BLaER1 treated with 17β-estradiol and CSF1 and Interleukin-3, amounts not matched to agents 10 nM and 100 nM (cell line): Measurements from ENCODE around the gene USP14.

ENCODE experiments used
- H3K27ac ChIP-seq, 11 experiments: shearing (Covaris generic); formaldehyde crosslinking; 2 replicates each; pipeline ENCODE4 v1.8.1; 2022
- H3K27me3 ChIP-seq, 11 experiments: shearing (Covaris generic); formaldehyde crosslinking; 2 replicates each; pipeline ENCODE4 v1.8.1; 2022
- H3K36me3 ChIP-seq, 11 experiments: shearing (Covaris generic); formaldehyde crosslinking; 2 replicates each; pipeline ENCODE4 v1.8.1; 2022
- H3K4me1 ChIP-seq, 10 experiments: shearing (Covaris generic); formaldehyde crosslinking; 2 replicates each; pipeline ENCODE4 v1.8.1; 2022
- H3K4me2 ChIP-seq, 11 experiments: shearing (Covaris generic); formaldehyde crosslinking; 2 replicates each; pipeline ENCODE4 v1.8.1; 2022
- H3K4me3 ChIP-seq, 10 experiments: shearing (Covaris generic); formaldehyde crosslinking; 2 replicates each; pipeline ENCODE4 v1.8.1; 2022
- H3K9ac ChIP-seq, 11 experiments: shearing (Covaris generic); formaldehyde crosslinking; 2 replicates each; pipeline ENCODE4 v1.8.1; 2022
- H3K9me3 ChIP-seq, 11 experiments: shearing (Covaris generic); formaldehyde crosslinking; replicated peaks in 1 of 11; 2 replicates each; pipeline ENCODE4 v1.8.1; 2022
- H4K20me1 ChIP-seq, 11 experiments: shearing (Covaris generic); formaldehyde crosslinking; 2 replicates each; pipeline ENCODE4 v1.8.1; 2022
- Cebpa-rat ChIP-seq, 11 experiments: shearing (Covaris generic); IDR thresholded peaks; 2 replicates each; pipeline ENCODE4 v1.8.1; 2022

USP14 gene

DNA sequence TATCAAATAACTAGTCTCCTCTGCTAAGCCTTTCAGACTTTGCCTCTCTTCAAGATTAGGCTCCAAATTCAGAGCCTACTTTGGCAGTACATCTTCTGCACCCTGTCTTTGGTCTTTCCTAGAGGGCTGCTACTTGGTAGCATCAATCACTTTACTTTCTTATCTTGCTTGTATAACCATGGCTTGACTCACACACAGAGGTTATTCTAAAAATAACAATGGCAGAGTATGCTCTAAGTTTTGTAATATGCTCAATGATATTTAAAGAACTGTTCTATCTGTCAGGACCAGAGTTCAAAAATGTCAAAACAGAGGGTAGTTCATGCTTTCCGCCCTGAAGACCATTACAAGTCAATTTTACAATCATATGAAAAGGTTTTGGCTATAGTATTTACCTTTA lies 81.8 kb downstream of the USP14 start:
- no peaks in the 10 kb centered on the region for H3K4me1 ChIP-seq
- H3K9me3 ChIP-seq, result peaks cover 0 to 3% (median 0%) of the 10 kb centered on the region in 11 experiments; a peak in 1 of 22 replicates
- no peak overlapping the region for H3K4me3 ChIP-seq
- TF ChIP-seq Cebpa-rat (IDR thresholded peaks at IDR 0.05), result no peak
- no peak overlapping the region for H3K27ac ChIP-seq
- peaks cover 63 to 91% (median 83%) of the 10 kb centered on the region in 11 experiments for H3K36me3 ChIP-seq
- no peak overlapping the region for H3K4me2 ChIP-seq
- no peak overlapping the region for H3K9ac ChIP-seq
- no peaks in the 10 kb centered on the region for H3K27me3 ChIP-seq
- H4K20me1 ChIP-seq, result no peaks in the 10 kb centered on the region

DNA sequence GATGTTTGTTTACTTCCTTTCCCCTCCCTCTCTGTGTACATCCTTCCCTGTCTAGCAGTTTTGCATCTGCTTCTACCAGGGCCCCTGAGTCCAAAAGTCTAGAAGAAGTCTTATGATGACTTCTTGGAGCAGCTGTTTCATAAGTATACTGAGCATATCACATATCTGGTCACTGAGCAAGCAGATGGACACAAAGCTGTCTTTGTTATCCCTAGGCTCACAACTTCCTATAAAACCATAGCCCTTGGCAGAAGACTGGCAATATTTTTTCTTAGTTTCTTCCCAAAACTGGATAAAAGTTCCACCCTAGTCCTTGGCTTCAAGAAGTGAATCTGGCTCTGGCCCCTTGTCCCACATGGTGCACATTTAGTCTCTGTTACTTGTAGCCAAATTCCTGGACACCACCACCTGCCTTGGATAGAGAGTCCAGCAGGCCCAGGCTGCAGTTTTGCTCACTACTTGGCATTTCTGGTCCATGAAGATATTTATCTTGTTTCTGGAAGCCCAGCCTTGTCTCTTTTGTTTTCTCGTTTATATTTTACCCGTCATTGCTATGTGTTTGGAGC lies 87.0 kb downstream of the USP14 start:
- H3K9ac ChIP-seq, result no peak overlapping the region
- H3K36me3 ChIP-seq, result peaks cover 95 to 100% (median 99%) of the 10 kb centered on the region in 11 experiments
- H3K4me2 ChIP-seq, result no peak overlapping the region
- H3K27me3 ChIP-seq, result no peaks in the 10 kb centered on the region
- no peaks in the 10 kb centered on the region; a peak in 1 of 22 replicates for H4K20me1 ChIP-seq
- H3K4me3 ChIP-seq, result no peak overlapping the region
- TF ChIP-seq Cebpa-rat (IDR thresholded peaks at IDR 0.05), result no peak
- no peaks in the 10 kb centered on the region for H3K4me1 ChIP-seq
- H3K9me3 ChIP-seq, result no peaks in the 10 kb centered on the region
- H3K27ac ChIP-seq, result no peak overlapping the region

DNA sequence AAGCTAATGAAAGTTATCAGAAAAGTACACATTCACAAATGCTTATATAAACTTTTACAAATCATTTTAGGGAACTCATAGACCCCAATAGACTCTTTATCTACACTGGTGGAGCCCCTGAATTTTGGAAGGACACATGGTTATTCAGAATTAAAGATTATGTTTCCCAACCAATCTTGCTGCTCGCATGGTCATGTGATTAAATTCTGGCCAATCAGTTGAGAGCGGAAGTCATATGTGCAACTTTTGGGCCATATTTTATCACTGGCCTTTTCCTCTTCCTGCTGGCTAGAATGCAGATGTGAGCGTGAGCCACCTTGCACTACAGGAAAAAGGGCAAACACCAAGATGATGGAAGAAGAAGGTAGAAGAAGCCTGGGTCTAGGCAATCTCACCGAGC lies 89.7 kb downstream of the USP14 start:
- peaks cover 97 to 100% (median 99%) of the 10 kb centered on the region in 11 experiments for H3K36me3 ChIP-seq
- H3K9me3 ChIP-seq, result peaks cover 0 to 8% (median 0%) of the 10 kb centered on the region in 11 experiments; a peak in 1 of 22 replicates
- H3K4me3 ChIP-seq, result no peak overlapping the region
- no peaks in the 10 kb centered on the region for H3K4me1 ChIP-seq
- no peak for TF ChIP-seq Cebpa-rat (IDR thresholded peaks at IDR 0.05)
- no peak overlapping the region for H3K9ac ChIP-seq
- no peaks in the 10 kb centered on the region; a peak in 1 of 22 replicates for H4K20me1 ChIP-seq
- no peaks in the 10 kb centered on the region for H3K27me3 ChIP-seq
- no peak overlapping the region for H3K4me2 ChIP-seq
- no peak overlapping the region for H3K27ac ChIP-seq

DNA sequence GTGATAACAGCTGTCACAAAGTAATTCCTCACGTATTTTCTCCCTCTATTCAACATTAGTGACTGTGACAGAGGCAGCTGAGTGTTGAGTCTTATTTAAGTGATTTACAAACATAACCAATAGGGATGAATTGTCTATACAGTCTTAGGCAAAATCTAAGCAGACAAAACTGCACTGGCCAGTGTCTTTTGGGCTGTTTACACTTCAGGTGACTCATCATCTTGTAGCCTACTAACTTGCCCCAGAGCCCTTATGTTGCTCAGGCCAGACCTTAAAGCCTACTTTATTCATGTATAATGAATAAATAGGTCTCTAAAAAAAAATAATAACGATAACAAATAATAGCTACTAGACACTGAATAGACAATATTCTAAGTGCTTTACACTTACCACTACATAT lies 92.3 kb downstream of the USP14 start:
- H3K4me2 ChIP-seq, result no peak overlapping the region
- no peak for TF ChIP-seq Cebpa-rat (IDR thresholded peaks at IDR 0.05)
- peaks cover 97 to 100% (median 99%) of the 10 kb centered on the region in 11 experiments for H3K36me3 ChIP-seq
- H3K27ac ChIP-seq, result no peak overlapping the region
- no peaks in the 10 kb centered on the region for H3K27me3 ChIP-seq
- no peak overlapping the region for H3K9ac ChIP-seq
- H4K20me1 ChIP-seq, result no peaks in the 10 kb centered on the region
- no peak overlapping the region for H3K4me3 ChIP-seq
- H3K4me1 ChIP-seq, result no peaks in the 10 kb centered on the region
- H3K9me3 ChIP-seq, result peaks cover 0 to 15% (median 0%) of the 10 kb centered on the region in 11 experiments; a peak in 2 of 22 replicates

DNA sequence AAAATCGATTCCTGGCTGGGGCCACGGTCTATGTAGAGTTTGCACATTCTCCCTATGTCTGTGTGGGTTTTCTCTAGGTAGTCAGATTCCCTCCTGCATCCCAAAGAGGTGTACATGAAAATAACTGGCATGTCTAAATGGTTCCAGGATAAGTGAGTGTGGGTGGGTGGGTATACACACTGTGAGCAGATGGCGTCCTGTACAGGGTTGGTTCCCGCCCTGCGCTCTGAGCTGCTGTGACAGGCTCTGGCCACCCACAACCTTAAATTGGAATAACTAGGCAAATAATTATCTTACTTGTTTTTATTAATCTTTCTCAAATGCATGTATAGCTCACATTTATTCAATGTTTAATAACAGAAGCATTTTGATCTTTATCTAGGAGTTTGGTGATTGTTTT lies 93.2 kb downstream of the USP14 start:
- peaks cover 98 to 100% (median 100%) of the 10 kb centered on the region in 11 experiments for H3K36me3 ChIP-seq
- H3K27ac ChIP-seq, result no peak overlapping the region
- no peak for TF ChIP-seq Cebpa-rat (IDR thresholded peaks at IDR 0.05)
- no peak overlapping the region for H3K4me3 ChIP-seq
- H3K4me1 ChIP-seq, result no peaks in the 10 kb centered on the region
- H3K27me3 ChIP-seq, result no peaks in the 10 kb centered on the region
- H3K9ac ChIP-seq, result no peak overlapping the region
- no peaks in the 10 kb centered on the region for H4K20me1 ChIP-seq
- no peak overlapping the region for H3K4me2 ChIP-seq
- H3K9me3 ChIP-seq, result peaks cover 0 to 15% (median 0%) of the 10 kb centered on the region in 11 experiments; a peak in 2 of 22 replicates

DNA sequence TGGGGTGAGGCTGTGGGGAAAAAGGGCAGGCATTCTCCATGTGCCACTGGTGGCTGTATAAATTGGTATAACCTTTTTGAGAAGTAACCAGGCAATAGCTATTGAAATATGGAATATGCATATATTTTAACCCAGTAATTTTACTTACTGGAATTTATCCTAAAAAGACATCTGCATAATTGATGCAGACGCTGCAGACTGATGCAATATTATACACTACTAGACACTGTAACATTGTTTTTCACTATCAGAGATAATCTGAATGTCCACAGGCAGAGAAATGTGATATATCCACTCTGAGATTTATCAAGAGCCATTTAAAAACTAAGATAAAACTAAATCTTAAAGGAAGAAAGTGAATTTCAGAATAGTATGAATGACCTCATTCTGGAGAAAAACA lies 94.8 kb downstream of the USP14 start:
- Histone ChIP-seq H4K20me1 (no peaks in the 10 kb centered on the region), H3K9ac (no peak overlapping the region), H3K4me3 (no peak overlapping the region), H3K4me1 (no peaks in the 10 kb centered on the region), H3K27me3 (no peaks in the 10 kb centered on the region), H3K27ac (no peak overlapping the region), H3K9me3 (peaks cover 0 to 15% (median 0%) of the 10 kb centered on the region in 11 experiments; a peak in 2 of 22 replicates), H3K36me3 (peaks cover 98 to 100% (median 100%) of the 10 kb centered on the region in 11 experiments), H3K4me2 (no peak overlapping the region)
- TF ChIP-seq Cebpa-rat (IDR thresholded peaks at IDR 0.05), result no peak

DNA sequence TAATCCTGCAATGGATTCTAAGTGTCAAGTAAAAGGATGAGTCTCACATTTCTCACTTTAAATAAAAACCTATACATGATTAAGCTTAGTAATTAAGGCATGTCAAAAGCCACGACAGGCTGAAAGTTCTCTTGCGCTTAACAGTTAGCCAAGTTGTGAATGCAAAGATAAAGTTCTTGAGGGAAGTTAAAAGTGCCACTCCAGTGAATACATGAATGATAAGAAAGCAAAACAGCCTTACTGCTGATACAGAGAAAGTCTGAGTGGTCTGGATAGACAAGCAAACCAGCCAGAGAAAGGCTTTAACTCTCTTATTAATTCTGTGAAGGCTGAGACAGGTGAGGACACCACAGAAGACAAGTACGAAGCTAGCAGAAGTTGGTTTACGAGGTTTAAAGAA lies 96.8 kb downstream of the USP14 start:
- H3K9ac ChIP-seq, result no peak overlapping the region
- no peaks in the 10 kb centered on the region for H3K4me1 ChIP-seq
- peaks cover 0 to 15% (median 0%) of the 10 kb centered on the region in 11 experiments; a peak in 2 of 22 replicates for H3K9me3 ChIP-seq
- no peak for TF ChIP-seq Cebpa-rat (IDR thresholded peaks at IDR 0.05)
- H3K27me3 ChIP-seq, result no peaks in the 10 kb centered on the region
- no peaks in the 10 kb centered on the region for H4K20me1 ChIP-seq
- H3K4me2 ChIP-seq, result no peak overlapping the region
- no peak overlapping the region for H3K27ac ChIP-seq
- no peak overlapping the region for H3K4me3 ChIP-seq
- H3K36me3 ChIP-seq, result peaks cover 98 to 100% (median 100%) of the 10 kb centered on the region in 11 experiments

DNA sequence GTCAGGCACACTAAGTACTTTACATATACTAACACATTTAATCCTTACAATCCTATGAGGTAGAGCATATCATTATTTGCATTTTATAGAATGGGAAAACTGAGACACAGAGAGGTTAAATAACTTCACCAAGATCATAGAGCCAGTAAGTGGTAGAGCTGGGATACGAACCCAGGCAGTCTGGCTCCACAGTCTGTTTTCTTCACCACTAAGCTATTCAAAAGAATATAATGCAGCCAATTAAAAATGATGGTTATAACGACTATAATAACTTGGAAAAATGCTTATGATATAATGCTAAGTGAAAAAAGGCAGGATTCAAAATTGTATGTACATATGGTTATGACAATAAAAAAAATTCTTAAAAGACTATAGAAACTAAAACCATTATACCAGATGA lies 102.2 kb downstream of the USP14 start:
- Histone ChIP-seq H3K9ac (no peak overlapping the region), H3K4me3 (no peak overlapping the region), H4K20me1 (peaks cover 0 to 12% (median 0%) of the 10 kb centered on the region in 11 experiments; a peak in 2 of 22 replicates), H3K27ac (no peak overlapping the region), H3K4me2 (no peak overlapping the region), H3K4me1 (peaks cover 0 to 4% (median 0%) of the 10 kb centered on the region in 10 experiments; a peak in 5 of 20 replicates), H3K27me3 (no peaks in the 10 kb centered on the region), H3K9me3 (no peaks in the 10 kb centered on the region), H3K36me3 (peaks cover 88 to 100% (median 97%) of the 10 kb centered on the region in 11 experiments)
- TF ChIP-seq Cebpa-rat (IDR thresholded peaks at IDR 0.05), result no peak

DNA sequence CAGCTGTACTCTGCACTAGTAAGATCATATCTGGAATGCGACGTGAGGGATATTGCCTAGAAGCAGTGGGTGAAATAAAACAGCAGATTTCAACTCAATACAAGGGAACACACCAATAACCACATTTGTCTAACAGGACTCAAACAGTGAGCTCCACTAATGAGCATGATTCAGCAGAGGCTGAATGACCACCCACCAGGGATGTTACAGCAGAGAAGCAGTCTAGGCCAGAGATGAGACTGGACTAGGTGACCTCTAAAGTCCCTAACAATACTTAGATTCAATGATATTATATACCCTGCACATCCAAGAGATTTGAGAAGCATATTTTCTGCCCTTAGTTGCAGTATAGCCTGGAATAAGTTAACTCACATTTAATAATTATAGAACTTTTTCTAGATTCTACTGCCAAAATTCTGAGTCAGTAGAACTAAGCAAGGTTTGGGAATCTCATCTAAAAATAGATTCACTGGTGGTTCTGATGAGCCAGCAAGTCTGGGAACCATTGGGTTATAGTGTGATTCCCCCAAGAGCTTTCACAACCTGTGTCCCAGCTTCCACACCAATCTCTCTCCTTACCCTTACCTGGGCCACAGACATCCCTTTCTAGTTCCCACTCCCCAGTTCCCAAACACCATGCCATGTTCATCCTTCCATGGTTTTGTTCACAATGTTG lies 103.2 kb downstream of the USP14 start:
- Histone ChIP-seq H3K27ac (no peak overlapping the region), H3K36me3 (peaks cover 78 to 100% (median 89%) of the 10 kb centered on the region in 11 experiments), H3K27me3 (no peaks in the 10 kb centered on the region), H3K4me2 (no peak overlapping the region), H3K4me3 (no peak overlapping the region), H3K9ac (no peak overlapping the region), H3K9me3 (no peaks in the 10 kb centered on the region), H3K4me1 (peaks cover 7 to 14% (median 9%) of the 10 kb centered on the region in 10 experiments), H4K20me1 (peaks cover 0 to 13% (median 0%) of the 10 kb centered on the region in 11 experiments; a peak in 4 of 22 replicates)
- TF ChIP-seq Cebpa-rat (IDR thresholded peaks at IDR 0.05), result no peak
